ENCODE results near the gene RFTN1. TPM values are rescaled to one million over a fixed set of nuclear protein-coding genes. Genes with fewer than 3 reads are reported as not detected.

RFTN1 gene
- total and polyA plus RNA-seq, 2 of the 8 experiments (the other 6 are each of a cell fraction or from before 2014, with no cell fraction given) = 4.6 to 6.7 TPM

DNA sequence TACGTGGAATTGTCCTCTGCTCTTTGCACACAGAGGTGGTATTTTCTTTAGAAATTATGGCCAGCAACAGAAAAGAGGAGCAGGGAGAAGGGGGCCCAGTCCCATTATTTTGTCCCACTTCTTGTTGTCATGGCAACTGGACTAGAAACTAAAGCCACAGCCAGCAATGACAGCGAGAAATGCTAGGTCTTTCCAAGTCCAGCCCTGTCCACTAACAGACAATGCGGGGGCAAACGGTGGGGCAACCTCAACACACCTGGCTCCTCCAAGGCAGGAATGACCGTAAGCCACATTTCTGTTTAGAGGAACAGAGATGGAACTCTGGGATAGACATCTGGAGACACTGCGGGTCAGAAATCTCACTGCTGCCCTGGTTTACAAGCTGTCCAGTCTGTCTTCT, 107.3 kb downstream of the RFTN1 start:
- Histone ChIP-seq H2BK120ac (replicated peaks; ENCODE audit: low read depth, low read length) (no peak overlapping the region), H3K56ac (replicated peaks; ENCODE audit: insufficient read length, low read depth, low read length) (no peak overlapping the region), H2BK5ac (ENCODE audit: low read depth, low read length) (no peak overlapping the region), H4K8ac (ENCODE audit: extremely low read depth, insufficient read depth, low read length) (no peak overlapping the region), H2AFZ (ENCODE audit: low read length) (no peak overlapping the region), H3K9ac (replicated peaks in 1 of 4; ENCODE audit: extremely low read depth in 1 of 4, low read depth in 3 of 4, low read length in 3 of 4) (no peak overlapping the region), H3K79me2 (ENCODE audit: control insufficient read depth in 1 of 2, insufficient read depth in 2 of 2, low read length in 2 of 2) (no peaks in the 10 kb centered on the region), H2BK20ac (ENCODE audit: low read length) (no peak overlapping the region), H3K4me1 (replicated peaks in 1 of 4; ENCODE audit: control insufficient read depth in 3 of 4, insufficient read depth in 4 of 4, low read length in 3 of 4) (no peaks in the 10 kb centered on the region), H2BK12ac (ENCODE audit: low read depth, low read length) (no peak overlapping the region), H3K27me3 (replicated peaks in 1 of 4; ENCODE audit: control insufficient read depth in 3 of 4, extremely low read depth in 1 of 4, insufficient read depth in 3 of 4, low read length in 3 of 4) (no peaks in the 10 kb centered on the region; a peak in 1 of 7 replicates), H3K4ac (replicated peaks; ENCODE audit: insufficient read length, low read depth, low read length) (no peak overlapping the region), H3K4me3 (ENCODE audit: extremely low read depth in 1 of 4, insufficient read depth in 2 of 4, low read depth in 3 of 4, low read length in 4 of 4) (no peak overlapping the region), H2BK15ac (ENCODE audit: low read length) (no peak overlapping the region), H3K18ac (ENCODE audit: extremely low read depth, low read length) (no peak overlapping the region), H3K36me3 (ENCODE audit: control insufficient read depth in 2 of 4, insufficient read depth in 4 of 4, low read length in 3 of 4) (no peaks in the 10 kb centered on the region), H2AK5ac (ENCODE audit: low read depth, low read length) (no peak overlapping the region), H4K5ac (ENCODE audit: insufficient read length, low read depth, low read length) (no peak overlapping the region), H3K23ac (ENCODE audit: insufficient read length) (no peak overlapping the region), H3K23me2 (ENCODE audit: low read depth, low read length) (no peaks in the 10 kb centered on the region; the same call in 1 of the 2 replicates), H3K14ac (ENCODE audit: insufficient read length) (no peak overlapping the region), H3K27ac (ENCODE audit: low read depth, low read length) (no peak overlapping the region), H3K9me3 (ENCODE audit: insufficient read depth in 2 of 2, low read depth in 1 of 2, low read length in 1 of 2) (no peaks in the 10 kb centered on the region), H4K20me1 (replicated peaks in 1 of 2; ENCODE audit: control insufficient read depth in 1 of 2, insufficient read depth in 2 of 2, low read length in 2 of 2) (no peaks in the 10 kb centered on the region), H3K79me1 (ENCODE audit: low read depth, low read length) (no peaks in the 10 kb centered on the region), H3K4me2 (ENCODE audit: insufficient read depth in 1 of 2, low read depth in 2 of 2, low read length in 2 of 2) (no peak overlapping the region), H4K91ac (replicated peaks; ENCODE audit: insufficient read length, low read length) (no peak overlapping the region)
- TF ChIP-seq CTBP2 (IDR thresholded peaks at IDR 0.05; ENCODE audit: borderline replicate concordance, insufficient read depth, insufficient read length, low read length) (no peak), RAD21 (IDR thresholded peaks at IDR 0.05 in 1 of 2, conservative IDR thresholded peaks at IDR 0.05 in 1 of 2; ENCODE audit: low read depth in 2 of 2, low read length in 2 of 2) (no peak)
- TF ChIP-seq, protein P1, sequence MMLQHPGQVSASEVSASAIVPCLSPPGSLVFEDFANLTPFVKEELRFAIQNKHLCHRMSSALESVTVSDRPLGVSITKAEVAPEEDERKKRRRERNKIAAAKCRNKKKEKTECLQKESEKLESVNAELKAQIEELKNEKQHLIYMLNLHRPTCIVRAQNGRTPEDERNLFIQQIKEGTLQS (IDR thresholded peaks at IDR 0.05; ENCODE audit: insufficient read depth, low read depth, low read length) = no peak
- 87% methylated on average over 6 of the region's 6 CpGs; no CpG with 5 or more reads in 1 of the 2 experiments for WGBS, 2 experiments (ENCODE audit: extremely low coverage in 1 of 2, insufficient coverage in 1 of 2, insufficient read length in 1 of 2, insufficient replicate concordance in 2 of 2, low coverage in 1 of 2, low lambda C conversion rate in 2 of 2, missing lambda C conversion rate in 1 of 2)
- ChIA-PET POLR2A (ENCODE audit: partially characterized antibody) (no interaction called here), CTCF (ENCODE audit: partially characterized antibody) (interaction anchor here (1.1 kb wide), 1 partner anchor 49 kb away, joined by 3 read pairs; no protein-coding TSS in a partner anchor)
- DNase-seq (ENCODE audit: low read depth in 1 of 2, low spot score in 2 of 2) (no peak), FAIRE-seq (no peak)

Data from H1 (cell line).